Ecto neural progenitor cell (in vitro differentiated cells): ENCODE results near the gene PLCB1.
"Not testable (repeated sequence)": the region's sequence is repeated elsewhere in the genome, so short reads cannot be mapped to it uniquely, and the experiment has no call there.

Experiments used
- DNase-seq: peaks from one replicate; pipeline ENCODE4 v3.0.0-alpha.2; 2018; ENCODE audit warnings: low spot score

The PLCB1 gene

DNA sequence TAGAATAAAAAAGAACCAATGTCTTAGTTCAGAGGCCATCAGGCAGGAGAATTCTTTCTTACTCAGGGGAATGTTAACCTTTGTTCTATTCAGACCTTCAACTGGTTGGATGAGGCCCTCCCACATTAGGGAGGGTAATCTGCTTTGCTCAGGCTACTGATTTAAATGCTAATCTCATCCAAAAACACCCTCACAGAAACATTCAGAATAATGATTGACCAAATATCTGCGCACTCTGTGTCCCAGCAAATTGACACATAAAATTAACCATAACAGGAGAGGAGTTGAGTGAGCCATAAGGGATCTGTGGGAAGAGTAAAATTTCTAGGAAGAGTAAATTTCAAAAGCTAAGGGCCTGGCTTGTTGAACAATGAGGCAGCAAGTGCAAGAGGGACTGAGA is 702.8 kb downstream of the PLCB1 start:
- DNase-seq, result no peak

DNA sequence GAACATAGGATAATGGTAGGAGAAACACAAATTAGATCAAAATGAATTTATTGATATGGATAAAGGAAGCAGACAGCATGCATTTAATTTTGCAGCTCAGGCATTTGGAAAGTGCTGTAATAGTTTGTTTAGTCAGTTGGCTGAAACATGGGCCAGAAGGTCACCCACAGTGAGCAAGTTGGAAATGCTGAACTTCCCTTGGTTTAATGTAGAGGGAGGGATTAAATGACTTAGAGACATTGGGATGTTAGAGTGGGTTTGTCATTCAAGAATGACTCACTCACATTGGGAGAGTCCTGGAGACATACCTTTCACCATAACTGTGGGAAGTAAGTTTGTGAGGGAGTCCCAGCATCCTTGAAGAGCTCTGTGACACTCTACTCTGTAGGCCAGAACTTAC is 705.3 kb downstream of the PLCB1 start:
- DNase-seq, result no peak

GRCh38 chr20:8842525-8842924 is 710.5 kb downstream of the PLCB1 start:
- DNase-seq, result no peak

DNA sequence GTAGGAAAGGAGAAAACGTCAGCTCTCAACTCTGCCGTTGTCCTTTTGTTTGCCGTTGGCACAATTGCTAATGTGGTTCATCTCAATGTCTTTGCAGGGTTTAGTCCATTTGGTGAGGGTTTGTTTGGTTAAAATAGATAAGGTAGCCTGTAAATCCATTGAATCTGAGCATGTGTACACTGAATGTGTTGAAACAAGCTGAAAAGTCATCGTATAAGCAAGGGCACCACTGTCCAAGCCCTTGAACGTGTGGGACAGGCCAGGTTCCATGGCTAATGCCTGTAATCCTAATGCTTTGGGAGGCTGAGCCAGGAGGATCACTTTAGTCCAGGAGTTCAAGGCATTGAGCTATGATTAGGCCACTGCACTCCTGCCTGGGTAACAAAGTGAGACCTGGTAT is 712.1 kb downstream of the PLCB1 start:
- DNase-seq, result no peak

- no peak for DNase-seq
Measured at GRCh38 chr20:8849990-8850389, 717.9 kb downstream of the PLCB1 start.

GRCh38 chr20:8851446-8851845 is 719.4 kb downstream of the PLCB1 start:
- no peak for DNase-seq

- not testable (repeated sequence) for DNase-seq
Measured at GRCh38 chr20:8851919-8852318, 719.9 kb downstream of the PLCB1 start.

DNA sequence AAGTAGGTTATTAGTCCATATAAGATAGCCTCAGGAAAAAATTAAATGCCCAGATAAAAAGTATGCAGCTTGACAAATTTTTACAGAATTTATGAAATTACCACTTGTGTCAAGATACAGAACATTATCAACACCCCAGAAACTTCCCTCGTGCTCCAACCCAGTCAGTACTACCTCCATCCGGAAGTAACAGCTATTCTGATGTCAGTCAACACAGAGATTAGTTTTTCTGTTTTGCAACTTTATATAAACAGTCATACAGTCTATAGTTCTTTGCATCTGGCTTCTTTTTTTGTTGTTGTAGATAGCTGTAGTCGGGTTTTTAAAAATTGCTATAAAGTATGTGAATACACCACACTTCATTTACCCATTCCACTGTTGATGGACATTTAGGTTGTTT is 721.1 kb downstream of the PLCB1 start:
- DNase-seq, result not testable (repeated sequence)

DNA sequence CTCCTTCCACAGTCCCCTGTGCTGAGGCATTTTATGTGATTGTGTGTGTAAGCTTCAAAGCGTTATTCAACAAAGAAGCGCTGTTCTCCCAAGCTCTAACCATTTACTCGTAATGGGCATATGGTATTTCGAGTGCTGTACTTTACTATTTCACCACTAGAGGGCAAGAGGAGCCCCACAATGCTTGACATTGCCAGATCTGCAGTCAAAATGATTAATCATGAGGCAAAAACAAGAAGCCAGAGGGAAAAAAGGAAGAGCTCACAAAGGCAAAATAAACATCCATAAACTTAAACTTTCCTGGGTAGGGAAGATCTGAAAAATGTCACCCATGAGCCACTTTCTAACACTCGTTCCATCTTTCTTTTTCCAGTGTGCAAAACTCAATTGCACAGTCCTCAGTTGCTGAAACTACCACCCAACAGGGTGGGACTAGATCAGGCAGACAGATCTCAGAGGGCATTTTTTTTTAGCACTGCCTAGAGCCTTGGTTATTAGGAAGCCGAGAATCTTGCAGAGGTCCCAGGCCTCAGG is 721.8 kb downstream of the PLCB1 start:
- DNase-seq, result no peak

DNA sequence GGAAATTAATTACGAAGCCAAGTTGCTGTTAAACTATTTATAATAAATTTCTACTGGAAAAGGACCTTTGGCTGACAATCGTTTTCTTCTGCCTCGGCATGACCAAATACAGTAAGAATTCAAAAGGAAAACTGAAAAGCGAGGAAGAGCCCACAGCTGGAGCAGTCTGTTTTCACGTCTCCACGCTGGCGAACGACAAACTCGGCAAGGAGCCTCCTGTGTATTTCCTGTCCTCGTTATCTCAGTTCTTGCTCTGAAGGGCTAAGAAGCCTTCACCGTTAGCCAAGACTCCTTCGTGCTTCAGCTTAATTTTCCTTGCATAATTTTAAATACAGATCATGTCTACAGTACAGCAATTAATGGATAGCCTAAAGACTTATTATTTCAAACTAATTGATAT is 722.5 kb downstream of the PLCB1 start:
- DNase-seq, result no peak

DNA sequence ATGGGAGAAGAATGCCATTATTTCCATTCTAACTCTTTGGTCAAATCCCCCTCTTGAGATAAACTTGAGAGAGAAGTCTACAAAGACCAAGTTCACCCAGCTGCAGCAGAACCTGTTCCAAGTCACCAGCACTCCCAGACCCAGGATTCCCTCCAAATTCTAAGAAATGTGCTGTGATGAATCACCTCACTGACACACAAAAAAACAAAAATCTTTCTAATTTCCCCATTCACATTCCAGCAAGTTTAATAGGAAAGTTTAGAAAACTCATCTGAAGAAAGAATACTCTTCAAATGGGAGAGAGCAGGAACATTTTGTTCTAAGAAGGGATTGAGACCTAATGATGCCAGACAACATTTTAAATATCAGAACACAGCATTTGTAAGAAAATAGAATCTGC is 723.2 kb downstream of the PLCB1 start:
- no peak for DNase-seq

DNA sequence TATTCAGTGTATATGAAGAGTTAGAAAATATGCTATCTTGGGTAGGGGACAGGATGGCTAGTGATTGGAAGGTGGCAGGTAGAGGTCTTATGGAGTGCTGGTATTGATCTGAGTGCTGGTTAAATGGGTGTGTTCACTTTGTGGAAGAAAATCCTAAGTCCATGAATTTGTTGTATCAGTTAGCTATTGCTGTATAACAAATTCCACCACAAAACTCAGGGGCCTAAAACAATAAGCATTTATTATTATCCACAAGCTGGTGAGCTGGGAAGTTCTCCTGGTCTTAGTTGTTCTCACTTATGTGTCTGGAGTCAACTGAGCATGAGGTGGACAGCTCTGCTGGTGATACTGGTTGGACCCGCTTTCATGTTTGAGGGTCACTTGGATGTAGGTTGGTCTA is 724.6 kb downstream of the PLCB1 start:
- no peak for DNase-seq

DNA sequence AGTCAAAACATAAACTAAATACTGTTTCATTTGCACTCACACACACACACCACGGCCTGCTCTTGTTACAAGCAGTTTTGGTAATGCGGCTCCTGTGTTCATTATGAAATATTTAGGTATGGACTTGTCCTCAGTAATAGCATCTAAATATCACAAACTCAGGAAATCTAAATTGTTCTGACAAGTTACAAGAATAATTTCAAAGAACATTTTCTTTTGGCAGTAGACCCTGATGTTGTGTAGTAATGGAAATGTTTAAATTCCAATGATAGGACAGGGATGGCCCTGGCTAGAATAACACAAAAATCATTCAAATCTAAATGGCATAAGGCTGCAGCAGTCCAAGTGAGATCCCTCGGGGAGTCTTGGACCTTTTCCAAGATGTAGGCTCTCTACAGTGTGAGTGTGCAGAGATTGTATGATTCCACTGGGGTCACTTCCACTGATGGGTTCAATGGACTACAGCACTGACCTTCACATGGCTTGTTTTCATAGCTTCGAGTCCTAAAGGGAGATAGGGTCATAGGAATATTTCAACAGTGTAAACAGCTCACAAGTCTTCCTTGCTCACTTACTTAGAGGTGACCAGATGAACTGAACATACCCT is 726.2 kb downstream of the PLCB1 start:
- DNase-seq, result no peak

DNA sequence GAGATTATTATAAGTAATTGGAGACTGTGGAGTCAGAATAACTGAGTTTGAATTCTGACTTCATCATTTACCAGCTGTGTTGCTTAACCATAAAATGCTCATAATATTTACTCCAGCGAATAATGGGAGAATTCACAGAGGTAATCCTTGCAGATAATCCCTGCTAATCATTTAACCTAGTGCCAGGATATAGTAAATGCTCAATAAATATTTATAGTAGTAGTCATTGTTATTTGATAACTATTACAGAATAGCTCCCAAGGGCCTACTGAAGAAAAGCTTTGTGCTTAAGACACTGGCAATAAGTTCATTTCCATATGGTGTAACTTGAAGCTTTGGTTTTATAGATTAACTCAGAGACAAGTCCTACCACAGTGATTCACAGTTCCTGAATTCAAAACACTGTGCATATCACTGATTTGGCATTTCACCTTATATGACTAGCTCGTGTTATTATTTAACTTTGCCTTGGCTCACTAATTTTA is 728.0 kb downstream of the PLCB1 start:
- no peak for DNase-seq

GRCh38 chr20:8862092-8862491 is 730.0 kb downstream of the PLCB1 start:
- DNase-seq, result no peak

GRCh38 chr20:8865636-8866035 is 733.6 kb downstream of the PLCB1 start:
- DNase-seq, result no peak

DNA sequence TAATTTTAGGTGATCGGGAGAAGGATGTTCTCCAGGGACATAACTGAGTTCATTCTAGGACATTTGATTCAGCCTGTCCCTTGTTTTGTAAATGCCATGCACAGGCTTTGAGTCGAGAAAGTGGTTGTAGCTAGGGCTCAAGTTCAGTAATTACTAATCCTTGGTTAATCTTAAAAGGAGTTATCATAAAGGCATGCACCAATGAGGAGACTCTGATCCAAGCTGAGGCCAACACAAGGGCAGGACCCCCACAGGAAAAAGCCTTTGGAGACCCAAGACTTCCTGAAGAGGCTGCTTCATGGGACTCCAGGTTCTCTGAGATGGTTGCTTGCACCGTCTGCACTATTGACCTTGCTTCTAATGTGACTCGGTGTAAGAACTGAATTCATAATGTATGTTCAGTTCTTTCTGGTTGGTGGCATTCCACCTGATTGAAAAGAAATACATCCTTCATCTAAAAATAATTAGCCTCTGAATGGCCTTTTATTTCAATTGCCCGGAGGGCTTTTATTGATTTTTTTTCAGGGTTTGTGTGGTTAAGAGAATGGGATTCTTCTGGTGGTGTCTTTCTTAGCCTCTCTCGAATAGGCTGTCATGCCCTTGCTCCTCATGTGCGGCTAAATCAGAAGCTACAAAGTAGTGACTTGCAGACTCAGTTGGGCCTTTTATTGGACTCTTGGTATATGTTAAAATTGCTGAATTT is 735.1 kb downstream of the PLCB1 start:
- no peak for DNase-seq

DNA sequence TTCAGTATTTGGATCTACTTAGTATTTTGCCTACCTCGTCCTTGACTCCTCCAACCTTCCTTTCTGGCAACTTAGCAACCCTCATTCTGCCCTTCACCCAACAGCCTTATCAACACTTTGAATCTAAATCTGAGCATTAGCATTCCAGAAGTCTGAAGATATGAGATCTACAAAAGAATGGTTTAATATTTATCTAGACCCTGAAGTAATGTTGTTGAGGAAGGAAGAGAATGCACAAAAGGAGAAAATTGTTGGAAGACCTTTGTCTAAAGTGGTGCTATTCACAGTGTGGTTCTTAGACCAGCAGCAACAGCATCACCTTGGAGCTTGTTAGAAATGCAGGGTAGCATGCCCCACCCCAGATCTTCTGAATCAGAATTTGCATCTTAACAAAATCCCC is 738.6 kb downstream of the PLCB1 start:
- no peak for DNase-seq

DNA sequence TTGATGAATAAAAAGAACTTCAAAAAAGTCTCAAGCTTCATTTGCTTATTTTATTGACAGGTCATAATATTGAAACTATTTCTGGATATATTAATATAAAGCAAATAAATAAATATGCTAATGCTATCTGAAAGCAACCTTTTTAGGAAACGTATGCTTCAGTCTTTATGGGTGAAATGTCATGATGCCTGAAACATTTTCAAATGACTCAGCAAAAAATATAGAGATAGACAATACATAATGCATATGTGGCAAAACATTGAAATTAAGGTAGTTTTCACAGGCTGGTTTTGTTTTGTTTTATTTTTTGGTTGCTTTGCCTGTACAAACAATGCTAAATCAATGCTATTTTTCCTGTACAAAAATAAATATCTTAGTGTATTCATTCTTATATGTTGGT is 742.4 kb downstream of the PLCB1 start:
- DNase-seq, result no peak

DNA sequence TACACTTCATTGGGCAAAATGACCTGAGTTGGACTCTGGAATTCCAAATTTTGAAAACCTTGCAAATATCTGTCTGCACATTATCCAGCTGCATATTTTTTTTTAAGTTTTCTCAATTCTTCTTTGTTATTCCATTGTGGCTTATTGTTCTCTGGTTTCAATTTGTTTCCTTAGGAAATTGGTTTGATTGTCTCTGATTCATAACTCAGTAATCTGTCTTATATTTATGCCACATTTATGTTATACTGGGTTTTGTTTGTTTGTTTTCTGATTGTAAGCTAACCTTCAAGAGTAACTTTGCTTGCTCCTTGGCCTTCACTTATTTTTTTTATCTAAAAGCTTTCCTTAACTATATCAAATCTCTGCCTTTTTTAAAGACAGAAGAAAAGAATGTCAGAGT is 743.5 kb downstream of the PLCB1 start:
- DNase-seq, result no peak

GRCh38 chr20:8876366-8876765 is 744.3 kb downstream of the PLCB1 start:
- no peak for DNase-seq

DNA sequence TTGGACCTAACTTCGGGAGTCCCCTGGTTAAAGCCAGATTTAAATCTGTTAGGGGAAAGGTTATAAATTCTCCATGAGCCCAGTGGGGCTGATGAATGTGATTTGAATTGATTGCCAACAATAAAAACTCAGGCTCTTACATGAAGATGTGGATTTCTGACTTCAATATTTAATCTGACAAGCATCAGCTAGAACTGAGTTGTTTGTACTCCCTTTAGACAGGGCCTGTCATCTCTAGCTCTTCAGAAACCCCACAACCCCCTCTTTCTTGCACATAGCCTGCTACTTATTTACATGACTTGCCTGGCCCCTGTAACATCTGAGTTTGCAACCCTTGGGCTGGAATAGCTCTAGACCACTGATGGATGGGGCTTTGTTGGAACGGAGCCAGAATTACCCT is 745.2 kb downstream of the PLCB1 start:
- no peak for DNase-seq

GRCh38 chr20:8879669-8880068 is 747.6 kb downstream of the PLCB1 start:
- no peak for DNase-seq
